LNCAP (cell line): ENCODE data around the gene SASH1.

Experiments
- CTCF ChIP-seq: fragments of 450-650 bp; IDR thresholded peaks from 2 replicates; pipeline ENCODE4 v1.5.1; 2017; ENCODE audit warnings: mild to moderate bottlenecking

Gene SASH1

GRCh38 chr6:148530976-148531375, 188.3 kb downstream of the SASH1 start:
- no peak for TF ChIP-seq CTCF

GRCh38 chr6:148532698-148533097, 190.1 kb downstream of the SASH1 start:
- TF ChIP-seq CTCF, result no peak

- TF ChIP-seq CTCF, result no peak
Measured at GRCh38 chr6:148533309-148534107, 190.9 kb downstream of the SASH1 start.

- TF ChIP-seq CTCF, result no peak
Measured at GRCh38 chr6:148534871-148535270, 192.2 kb downstream of the SASH1 start.

GRCh38 chr6:148535381-148535780, 192.7 kb downstream of the SASH1 start:
- no peak for TF ChIP-seq CTCF

GRCh38 chr6:148535976-148536375, 193.3 kb downstream of the SASH1 start:
- no peak for TF ChIP-seq CTCF

GRCh38 chr6:148538261-148539190, 195.9 kb downstream of the SASH1 start:
- TF ChIP-seq CTCF, result no peak
